ENCODE results near the gene BABAM2.

BABAM2 gene

GRCh38 chr2:28349546-28350165 lies 459.1 kb downstream of the BABAM2 start:
- DNase-seq (ENCODE audit: insufficient read length, low spot score) (no peak), FAIRE-seq (no peak)
- TF ChIP-seq CTCF (IDR thresholded peaks at IDR 0.05; ENCODE audit: insufficient read depth, missing control alignments) = no peak

GRCh38 chr2:28350196-28350595 lies 459.7 kb downstream of the BABAM2 start:
- FAIRE-seq (no peak), DNase-seq (ENCODE audit: insufficient read length, low spot score) (no peak)
- TF ChIP-seq CTCF (IDR thresholded peaks at IDR 0.05; ENCODE audit: insufficient read depth, missing control alignments) = no peak

- no peak for TF ChIP-seq CTCF (IDR thresholded peaks at IDR 0.05; ENCODE audit: insufficient read depth, missing control alignments)
- DNase-seq (ENCODE audit: insufficient read length, low spot score) (no peak), FAIRE-seq (no peak)
These were observed 460.3 kb downstream of the BABAM2 start for GRCh38 chr2:28350791-28351285.

- FAIRE-seq (no peak), DNase-seq (ENCODE audit: insufficient read length, low spot score) (no peak)
- TF ChIP-seq CTCF (IDR thresholded peaks at IDR 0.05; ENCODE audit: insufficient read depth, missing control alignments) = no peak
These were observed 461.1 kb downstream of the BABAM2 start for GRCh38 chr2:28351621-28352020.

- DNase-seq (ENCODE audit: insufficient read length, low spot score) = no peak
- no peak for TF ChIP-seq CTCF (IDR thresholded peaks at IDR 0.05; ENCODE audit: insufficient read depth, missing control alignments)
These were observed 461.6 kb downstream of the BABAM2 start for GRCh38 chr2:28352104-28352503.

GRCh38 chr2:28352610-28353195 lies 462.2 kb downstream of the BABAM2 start:
- DNase-seq (ENCODE audit: insufficient read length, low spot score) (no peak), FAIRE-seq (no peak)
- no peak for TF ChIP-seq CTCF (IDR thresholded peaks at IDR 0.05; ENCODE audit: insufficient read depth, missing control alignments)

More at GRCh38 chr2:28352104-28352503, 461.6 kb downstream of the BABAM2 start:
- FAIRE-seq = no peak

- DNase-seq (ENCODE audit: insufficient read length, low spot score) (no peak), FAIRE-seq (no peak)
- no peak for TF ChIP-seq CTCF (IDR thresholded peaks at IDR 0.05; ENCODE audit: insufficient read depth, missing control alignments)
These were observed 464.5 kb downstream of the BABAM2 start for GRCh38 chr2:28354920-28355520.
